CD4-positive, alpha-beta T cell (primary cell): ENCODE measurements around the gene CACNA1D. TPM values are rescaled to one million over a fixed set of nuclear protein-coding genes. Genes with fewer than 3 reads are reported as not detected.

Experiments
- ATAC-seq: fragments of 200-7000 bp; cut with Tn5 transposase; one replicate; pipeline ENCODE4 v1.10.0; 2022; ENCODE audit warnings: mild to moderate bottlenecking; ENCODE audit not compliant: poor library complexity
- CTCF ChIA-PET: fragments of 350-600 bp; sonication (Branson Sonifier 250); formaldehyde crosslinking; loops from one replicate; lab custom pipeline; 2021; ENCODE audit warnings: antibody characterized with exemption, inconsistent platforms; lab: Charles Lee
- POLR2A ChIA-PET: fragments of 350-600 bp; sonication (Branson Sonifier 250); formaldehyde crosslinking; loops from one replicate; lab custom pipeline; 2021; ENCODE audit warnings: antibody characterized with exemption, inconsistent platforms; lab: Charles Lee
- DNase-seq, 14 experiments: peaks; one replicate each; pipeline ENCODE4 v3.0.0-alpha.2; 2013 to 2020; ENCODE audit warnings: mixed read lengths in 2 of 14
- H3K27ac ChIP-seq, 2 donors: one replicate each; pipeline versions ENCODE4 v1.5.1 to v1.7.0; 2013; ENCODE audit warnings: low read length in 2 of 2, low read depth in 1 of 2, mild to moderate bottlenecking in 1 of 2
- H3K27me3 ChIP-seq, 2 experiments: 1 replicate in 1 of 2; 2 replicates in 1 of 2; pipeline versions ENCODE4 v1.6.1 to v1.7.0; 2013; ENCODE audit warnings: low read length in 2 of 2, control low read depth in 1 of 2, mild to moderate bottlenecking in 1 of 2, moderate library complexity in 1 of 2; ENCODE audit not compliant: insufficient read depth in 2 of 2, control insufficient read depth in 1 of 2
- H3K36me3 ChIP-seq: one replicate; pipeline ENCODE4 v1.6.1; 2013; ENCODE audit warnings: low read length, control low read depth; ENCODE audit not compliant: insufficient read depth
- H3K4me1 ChIP-seq: one replicate; pipeline ENCODE4 v1.6.1; 2013; ENCODE audit warnings: low read length, control low read depth; ENCODE audit not compliant: insufficient read depth
- H3K4me3 ChIP-seq: one replicate; pipeline ENCODE4 v1.5.1; 2013; ENCODE audit warnings: mild to moderate bottlenecking, low read length, moderate library complexity
- H3K9me3 ChIP-seq, 2 experiments: 1 replicate in 1 of 2; 2 replicates in 1 of 2; pipeline versions ENCODE4 v1.6.1 to v1.7.0; 2013; ENCODE audit warnings: low read length in 2 of 2, mild to moderate bottlenecking in 2 of 2, control low read depth in 1 of 2, moderate library complexity in 1 of 2; ENCODE audit not compliant: control insufficient read depth in 1 of 2, insufficient read depth in 1 of 2
- H3K27ac Mint-ChIP-seq: one replicate; pipeline ENCODE4 v1.8.0; 2020; ENCODE audit warnings: mixed read lengths
- H3K27me3 Mint-ChIP-seq: one replicate; pipeline ENCODE4 v1.8.0; 2021; ENCODE audit warnings: mixed read lengths
- H3K36me3 Mint-ChIP-seq: one replicate; pipeline ENCODE4 v1.8.0; 2021; ENCODE audit warnings: low read depth, mixed read lengths
- H3K4me1 Mint-ChIP-seq: one replicate; pipeline ENCODE4 v1.8.0; 2021; ENCODE audit warnings: low read depth, mixed read lengths
- H3K4me3 Mint-ChIP-seq: one replicate; pipeline ENCODE4 v1.8.0; 2020; ENCODE audit warnings: mild to moderate bottlenecking, mixed read lengths
- H3K9me3 Mint-ChIP-seq: one replicate; pipeline ENCODE4 v1.8.0; 2020; ENCODE audit warnings: mixed read lengths
- intact Hi-C, 2 experiments: fragments of 100-400 bp; cut with DNase I in 1 of 2; cut with micrococcal nuclease in 1 of 2; formaldehyde crosslinking; loops; one replicate each; pipeline versions ENCODE4 v1.15.1 to v1.9.0; 2023 to 2025; cut with DNase I, micrococcal nuclease
- total RNA-seq, 174 experiments: library from RNA in 2 of 174; stranded (reverse) in 2 of 174; gene quantifications; one replicate each; pipeline ENCODE4 v1.2.3 and lab custom pipeline; 2021 to 2026
- TF ChIP-seq, protein P1 (sequence below): fragments of 200-600 bp; IDR thresholded peaks from one replicate; pipeline ENCODE4 v1.8.0; 2022; ENCODE audit warnings: antibody characterized with exemption, mild to moderate bottlenecking

The CACNA1D gene
- total RNA-seq, 2 experiments from 2014 or later = not detected

DNA sequence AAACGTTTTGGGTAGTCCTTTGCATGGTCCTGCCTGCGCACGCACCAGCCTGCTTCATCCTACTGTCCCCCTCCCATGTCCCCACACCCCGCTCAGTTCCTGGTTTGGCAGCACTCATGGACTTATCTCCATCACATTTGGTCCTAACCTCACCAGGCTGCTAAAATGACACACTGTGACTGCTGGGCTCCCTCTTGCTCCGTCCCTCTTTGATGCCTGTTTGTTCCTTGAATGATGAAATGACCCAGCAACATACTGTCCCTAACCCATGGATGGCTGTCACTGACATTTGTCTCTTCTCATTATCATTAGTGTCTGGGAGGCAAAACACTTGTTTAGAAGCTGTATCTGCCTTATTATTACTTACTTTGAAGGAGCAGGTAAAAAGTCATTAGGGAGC is 271.3 kb downstream of the CACNA1D start:
- no peak overlapping the region for H3K27ac Mint-ChIP-seq
- Histone ChIP-seq H3K9me3 (no peaks in the 10 kb centered on the region), H3K27ac (no peak overlapping the region), H3K27me3 (peaks cover 0 to 4% of the 10 kb centered on the region in 2 experiments), H3K36me3 (no peaks in the 10 kb centered on the region), H3K4me1 (no peaks in the 10 kb centered on the region), H3K4me3 (no peak overlapping the region)
- H3K9me3 Mint-ChIP-seq = no peaks in the 10 kb centered on the region
- POLR2A ChIA-PET = no interaction called here
- no peaks in the 10 kb centered on the region for H3K36me3 Mint-ChIP-seq
- DNase-seq (no peak), ATAC-seq (no peak)
- peaks cover 22% of the 10 kb centered on the region for H3K27me3 Mint-ChIP-seq
- no peaks in the 10 kb centered on the region for H3K4me1 Mint-ChIP-seq
- CTCF ChIA-PET = no interaction called here
- H3K4me3 Mint-ChIP-seq = no peak overlapping the region
- intact Hi-C loops = no loop called here
- TF ChIP-seq, protein P1, sequence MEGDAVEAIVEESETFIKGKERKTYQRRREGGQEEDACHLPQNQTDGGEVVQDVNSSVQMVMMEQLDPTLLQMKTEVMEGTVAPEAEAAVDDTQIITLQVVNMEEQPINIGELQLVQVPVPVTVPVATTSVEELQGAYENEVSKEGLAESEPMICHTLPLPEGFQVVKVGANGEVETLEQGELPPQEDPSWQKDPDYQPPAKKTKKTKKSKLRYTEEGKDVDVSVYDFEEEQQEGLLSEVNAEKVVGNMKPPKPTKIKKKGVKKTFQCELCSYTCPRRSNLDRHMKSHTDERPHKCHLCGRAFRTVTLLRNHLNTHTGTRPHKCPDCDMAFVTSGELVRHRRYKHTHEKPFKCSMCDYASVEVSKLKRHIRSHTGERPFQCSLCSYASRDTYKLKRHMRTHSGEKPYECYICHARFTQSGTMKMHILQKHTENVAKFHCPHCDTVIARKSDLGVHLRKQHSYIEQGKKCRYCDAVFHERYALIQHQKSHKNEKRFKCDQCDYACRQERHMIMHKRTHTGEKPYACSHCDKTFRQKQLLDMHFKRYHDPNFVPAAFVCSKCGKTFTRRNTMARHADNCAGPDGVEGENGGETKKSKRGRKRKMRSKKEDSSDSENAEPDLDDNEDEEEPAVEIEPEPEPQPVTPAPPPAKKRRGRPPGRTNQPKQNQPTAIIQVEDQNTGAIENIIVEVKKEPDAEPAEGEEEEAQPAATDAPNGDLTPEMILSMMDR = no peak

DNA sequence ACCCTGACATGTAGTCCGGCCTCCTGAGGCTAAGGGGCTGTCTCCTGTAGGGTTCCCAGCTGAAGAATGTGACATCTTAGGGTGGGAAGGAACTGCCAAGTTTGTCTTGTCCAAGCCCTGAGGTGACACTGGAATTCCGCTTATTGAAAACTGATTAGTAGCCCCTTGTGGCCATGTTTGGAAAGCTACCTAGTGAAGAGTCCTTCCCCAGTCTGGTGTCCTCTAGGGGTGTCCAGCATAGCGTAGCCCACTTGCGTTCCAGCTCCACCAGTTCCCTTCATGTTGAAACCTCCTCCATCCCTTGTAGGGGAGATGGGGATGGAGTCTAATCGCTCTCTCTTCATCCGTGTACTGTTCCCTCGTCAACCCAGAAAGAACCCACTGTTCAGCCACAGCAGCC is 272.3 kb downstream of the CACNA1D start:
- no peak overlapping the region for H3K27ac Mint-ChIP-seq
- peaks cover 24% of the 10 kb centered on the region for H3K27me3 Mint-ChIP-seq
- ChIA-PET CTCF (no interaction called here), POLR2A (no interaction called here)
- no peaks in the 10 kb centered on the region for H3K36me3 Mint-ChIP-seq
- Histone ChIP-seq H3K4me1 (no peaks in the 10 kb centered on the region), H3K4me3 (no peak overlapping the region), H3K27ac (no peak overlapping the region), H3K36me3 (no peaks in the 10 kb centered on the region), H3K27me3 (peaks cover 0 to 4% of the 10 kb centered on the region in 2 experiments), H3K9me3 (no peaks in the 10 kb centered on the region)
- H3K4me1 Mint-ChIP-seq = no peaks in the 10 kb centered on the region
- no peaks in the 10 kb centered on the region for H3K9me3 Mint-ChIP-seq
- ATAC-seq (no peak), DNase-seq (no peak)
- H3K4me3 Mint-ChIP-seq = no peak overlapping the region
- intact Hi-C loops = no loop called here
- TF ChIP-seq, protein P1 = no peak

- Mint-ChIP-seq H3K27me3 (peaks cover 29% of the 10 kb centered on the region), H3K36me3 (no peaks in the 10 kb centered on the region), H3K9me3 (no peaks in the 10 kb centered on the region), H3K4me1 (no peaks in the 10 kb centered on the region), H3K27ac (no peak overlapping the region), H3K4me3 (no peak overlapping the region)
- TF ChIP-seq, protein P1 = no peak
- Histone ChIP-seq H3K9me3 (no peaks in the 10 kb centered on the region), H3K4me1 (no peaks in the 10 kb centered on the region), H3K27me3 (peaks cover 0 to 4% of the 10 kb centered on the region in 2 experiments), H3K4me3 (no peak overlapping the region), H3K36me3 (no peaks in the 10 kb centered on the region), H3K27ac (no peak overlapping the region)
- intact Hi-C loops = no loop called here
- ATAC-seq (no peak), DNase-seq (no peak)
- POLR2A ChIA-PET = interaction anchor here (0.9 kb wide), 1 partner anchor 81 kb away, joined by 4 read pairs; no protein-coding TSS in a partner anchor
- CTCF ChIA-PET = no interaction called here
Observed at GRCh38 chr3:53768478-53769459, 274.4 kb downstream of the CACNA1D start.
